HG03103 (cell line): ENCODE data around the gene BBX.
"Not testable (repeated sequence)": the region's sequence is repeated elsewhere in the genome, so short reads cannot be mapped to it uniquely, and the experiment has no call there.

Experiments used
- ATAC-seq: cut with Tn5 transposase; IDR thresholded peaks from one replicate; pipeline ENCODE4 v1.9.1; 2021; ENCODE audit warnings: low read depth; ENCODE audit not compliant: unreplicated experiment

Gene BBX

DNA sequence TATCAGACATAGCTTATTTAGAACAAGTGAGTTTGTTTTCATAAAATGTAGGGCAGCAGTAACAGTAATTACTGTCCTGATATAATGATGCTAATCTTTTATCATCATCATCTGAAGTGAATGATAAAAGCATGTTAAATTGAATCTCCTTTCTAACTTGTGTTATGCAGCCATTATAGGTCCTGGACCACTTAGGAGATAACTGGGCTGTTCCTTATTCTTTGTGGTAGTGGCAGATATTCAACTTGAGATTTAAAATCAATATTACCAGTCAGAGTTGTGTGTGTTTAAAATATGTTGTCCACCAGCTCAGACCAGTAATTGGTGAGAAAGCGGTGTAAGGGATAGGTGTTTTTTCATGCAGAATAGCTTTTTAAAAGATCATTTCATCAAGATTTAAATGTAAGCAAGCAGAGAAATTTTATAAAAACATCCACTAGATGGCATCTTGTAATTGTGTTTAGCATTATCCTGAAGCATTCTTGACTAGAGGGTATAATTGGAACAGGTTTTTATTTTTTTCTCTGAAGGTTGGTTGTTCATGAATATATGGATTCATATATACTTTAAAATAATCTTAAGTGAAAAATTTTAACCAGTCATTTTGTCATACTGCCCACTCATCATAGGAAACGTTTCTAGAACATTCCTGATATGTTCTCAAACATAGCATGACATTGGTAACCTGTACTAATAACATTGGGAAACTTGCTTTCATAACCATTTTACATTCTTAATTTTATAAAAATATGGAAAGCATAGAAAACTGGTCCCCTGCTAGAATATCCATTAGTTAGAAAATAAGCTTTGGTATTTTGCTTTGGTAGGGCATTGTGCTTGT is 153.9 kb downstream of the BBX start:
- no peak for ATAC-seq

- no peak for ATAC-seq
These were observed 157.2 kb downstream of the BBX start for GRCh38 chr3:107679921-107680320.

DNA sequence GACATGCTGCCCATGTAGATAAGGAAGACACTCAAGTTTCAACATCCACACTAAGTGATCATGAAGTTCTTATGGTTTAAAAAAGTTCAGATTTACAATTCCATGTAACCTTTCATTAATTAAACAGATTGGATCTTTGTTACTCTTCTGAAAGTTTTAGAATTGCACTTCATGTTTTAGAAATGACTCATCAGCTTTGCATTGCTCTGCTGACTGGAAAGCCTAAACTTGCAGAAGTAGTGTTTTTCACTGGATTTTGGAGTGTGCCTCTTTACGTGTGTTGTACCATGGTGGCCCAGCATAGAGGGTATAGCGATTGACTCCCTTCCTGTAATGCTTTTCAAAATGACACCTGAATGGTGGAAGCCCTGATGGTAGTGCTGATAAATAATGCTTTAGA is 157.9 kb downstream of the BBX start:
- peak; percentile 51 for ATAC-seq

DNA sequence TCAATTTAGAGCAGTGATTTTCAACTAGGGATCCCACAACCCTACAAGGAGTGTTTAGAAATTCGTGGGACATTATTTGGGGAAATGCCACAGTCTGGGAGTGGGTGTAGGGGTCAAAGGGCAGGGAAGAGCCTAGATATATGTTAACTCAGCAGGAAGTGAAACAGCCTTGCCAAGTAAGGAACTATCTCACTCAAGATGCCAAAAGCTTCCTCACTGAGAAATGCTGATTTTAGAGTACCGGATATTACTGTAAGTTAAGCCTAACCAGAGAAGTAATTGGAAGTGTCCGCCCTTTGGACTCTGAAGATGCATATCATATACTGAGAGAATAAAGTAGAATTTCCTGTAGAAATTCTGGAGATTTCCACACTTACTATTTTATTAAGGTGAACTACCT is 158.6 kb downstream of the BBX start:
- ATAC-seq: no peak

DNA sequence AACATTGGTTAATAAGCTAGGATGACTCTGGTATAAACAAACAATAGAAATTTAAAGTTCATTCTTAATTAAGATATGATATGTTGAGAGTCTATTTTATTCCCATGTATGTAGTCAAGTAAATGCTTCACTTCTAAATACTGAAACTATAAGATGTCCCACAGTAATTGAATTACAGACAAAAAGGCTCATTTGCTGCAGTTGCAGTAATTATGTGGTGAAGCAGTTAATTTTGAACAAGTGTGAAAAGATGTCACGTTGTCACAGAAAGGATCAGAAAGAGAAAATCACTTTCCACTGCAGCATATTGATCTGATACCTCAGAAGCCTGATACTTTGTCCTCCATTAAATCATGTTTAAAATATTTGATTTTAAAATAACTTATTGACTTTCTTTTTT is 159.8 kb downstream of the BBX start:
- ATAC-seq: no peak

DNA sequence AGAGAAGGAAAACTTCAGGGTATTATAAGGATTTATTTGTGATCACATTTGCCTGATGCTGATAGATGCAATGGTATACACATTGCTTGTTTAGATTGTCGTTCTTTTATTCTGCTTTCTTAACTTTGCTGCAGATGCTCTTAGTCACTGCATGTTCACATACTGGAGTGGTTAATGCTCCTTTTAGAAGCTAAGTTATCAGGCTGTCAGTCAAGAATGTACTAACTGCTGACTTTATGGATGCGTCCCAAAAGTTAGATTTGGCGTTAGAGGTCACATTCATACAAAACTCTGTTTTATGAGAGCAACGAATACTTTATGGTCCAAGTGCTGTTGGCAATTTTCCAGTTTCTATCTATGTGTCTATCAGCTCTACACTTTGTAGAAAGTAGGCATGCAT is 160.7 kb downstream of the BBX start:
- ATAC-seq: no peak

GRCh38 chr3:107684431-107684925 is 161.7 kb downstream of the BBX start:
- ATAC-seq: no peak

- no peak for ATAC-seq
These were observed 162.6 kb downstream of the BBX start for GRCh38 chr3:107685383-107685782.

DNA sequence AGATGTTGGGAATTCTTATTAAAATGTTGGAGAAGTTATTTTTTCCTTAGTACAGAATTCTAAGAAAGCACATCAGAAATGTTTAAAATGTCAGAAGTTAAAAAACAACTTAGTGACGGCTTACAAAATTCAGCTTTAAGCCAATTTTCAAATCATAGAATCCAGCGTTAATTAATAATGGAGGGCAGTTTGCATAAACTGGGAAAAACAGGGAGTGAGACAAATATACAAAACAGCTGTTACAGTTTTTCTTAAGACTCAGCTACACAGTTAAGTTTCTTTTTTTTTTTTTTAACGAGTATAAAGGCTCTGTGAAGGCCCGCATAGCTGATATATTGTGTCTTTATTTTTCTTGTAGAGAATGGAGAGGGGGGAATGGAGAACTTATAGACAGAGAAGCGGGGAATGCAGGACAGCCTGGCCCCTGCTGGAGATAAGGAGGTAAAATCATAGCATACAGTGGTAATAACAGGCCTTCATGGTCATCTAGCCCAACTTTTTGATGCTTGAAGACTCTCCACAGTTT is 164.4 kb downstream of the BBX start:
- no peak for ATAC-seq

- no peak for ATAC-seq
These were observed 166.6 kb downstream of the BBX start for GRCh38 chr3:107689355-107689754.

- ATAC-seq: peak; percentile 71
These were observed 167.9 kb downstream of the BBX start for GRCh38 chr3:107690522-107691138.

- ATAC-seq: not testable (repeated sequence)
These were observed 169.2 kb downstream of the BBX start for GRCh38 chr3:107691984-107692383.

GRCh38 chr3:107697348-107697747 is 174.6 kb downstream of the BBX start:
- ATAC-seq: not testable (repeated sequence)

DNA sequence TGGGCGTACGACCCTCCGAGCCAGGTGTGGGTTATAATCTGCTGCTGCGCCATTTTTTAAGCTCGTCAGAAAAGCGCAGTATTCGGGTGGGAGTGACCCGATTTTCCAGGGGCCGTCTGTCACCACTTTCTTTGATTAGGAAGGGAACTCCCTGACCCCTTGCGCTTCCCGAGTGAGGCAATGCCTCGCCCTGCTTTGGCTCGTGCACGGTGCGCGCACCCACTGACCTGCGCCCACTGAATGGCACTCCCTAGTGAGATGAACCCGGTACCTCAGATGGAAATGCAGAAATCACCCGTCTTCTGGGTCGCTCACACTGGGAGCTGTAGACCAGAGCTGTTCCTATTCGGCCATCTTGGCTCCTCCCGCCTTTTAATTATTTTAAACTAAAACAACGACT is 175.1 kb downstream of the BBX start:
- ATAC-seq: not testable (repeated sequence)

GRCh38 chr3:107699682-107700081 is 176.9 kb downstream of the BBX start:
- ATAC-seq: no peak

- no peak for ATAC-seq
These were observed 178.5 kb downstream of the BBX start for GRCh38 chr3:107701299-107701698.

- ATAC-seq: no peak
These were observed 181.7 kb downstream of the BBX start for GRCh38 chr3:107704477-107704876.

- ATAC-seq: no peak
These were observed 182.3 kb downstream of the BBX start for GRCh38 chr3:107705046-107705445.

GRCh38 chr3:107710851-107711250 is 188.1 kb downstream of the BBX start:
- no peak for ATAC-seq

GRCh38 chr3:107716734-107717133 is 194.0 kb downstream of the BBX start:
- ATAC-seq: no peak

DNA sequence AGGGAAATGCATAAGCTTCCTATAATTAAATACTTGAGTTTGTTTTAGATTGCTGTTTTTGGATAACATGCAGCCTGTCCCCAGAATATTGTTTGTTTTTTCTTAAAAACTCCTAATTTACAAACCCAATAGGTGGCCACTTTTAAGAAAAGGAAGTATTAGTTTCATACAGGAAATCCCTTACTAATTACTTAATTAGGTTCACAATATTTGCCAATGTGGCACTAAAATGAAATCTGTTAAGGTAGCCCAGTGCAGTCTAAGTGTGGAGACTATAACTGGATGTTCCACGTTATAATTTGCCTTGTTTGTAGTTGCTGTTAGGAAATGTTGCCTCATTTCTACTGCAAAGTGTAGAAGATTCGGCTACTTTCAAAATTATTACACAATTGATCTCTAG is 195.8 kb downstream of the BBX start:
- ATAC-seq: no peak

DNA sequence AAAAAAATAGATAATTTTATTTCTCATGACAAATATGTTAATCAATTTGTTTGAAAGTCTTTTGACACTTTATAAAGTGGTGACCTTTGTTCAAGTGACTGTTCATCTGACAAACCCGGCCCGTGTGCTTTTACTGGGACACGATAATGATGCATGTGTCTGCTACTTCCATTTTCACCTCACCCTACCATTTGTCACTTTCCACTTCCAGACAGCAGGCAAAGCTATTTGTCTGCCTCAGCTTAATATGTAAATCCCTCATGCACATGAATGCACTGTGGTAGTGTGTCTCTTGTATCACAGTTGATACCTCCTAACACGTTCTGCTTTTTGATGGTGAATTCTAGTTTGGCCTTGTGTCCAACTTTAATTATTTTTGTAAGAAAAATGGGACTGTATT is 204.3 kb downstream of the BBX start:
- ATAC-seq: no peak
